Central memory CD8-positive, alpha-beta T cell (primary cell): ENCODE results near the gene CLK1.

Experiments
- ATAC-seq: fragments of 150-1000 bp; cut with Tn5 transposase; replicated peaks from 2 replicates; pipeline ENCODE4 v1.10.0; 2022; ENCODE audit warnings: mild to moderate bottlenecking, moderate FRiP score, moderate number of reproducible peaks; ENCODE audit not compliant: poor library complexity, severe bottlenecking; ENCODE audit errors: extremely low read depth
- DNase-seq, 2 donors: peaks; one replicate each; pipeline ENCODE4 v3.0.0; 2021; ENCODE audit warnings: low spot score in 2 of 2
- H3K27ac Mint-ChIP-seq: one replicate; pipeline ENCODE4 v1.8.0; 2022; ENCODE audit warnings: low read depth, mild to moderate bottlenecking, moderate library complexity, mixed read lengths
- H3K27me3 Mint-ChIP-seq: one replicate; pipeline ENCODE4 v1.8.0; 2022; ENCODE audit warnings: mixed read lengths
- H3K36me3 Mint-ChIP-seq: one replicate; pipeline ENCODE4 v1.8.0; 2022; ENCODE audit warnings: mild to moderate bottlenecking, moderate library complexity, mixed read lengths; ENCODE audit not compliant: insufficient read depth
- H3K4me1 Mint-ChIP-seq: one replicate; pipeline ENCODE4 v1.8.0; 2022; ENCODE audit warnings: mixed read lengths
- H3K4me3 Mint-ChIP-seq: one replicate; pipeline ENCODE4 v1.8.0; 2022; ENCODE audit warnings: mild to moderate bottlenecking, moderate library complexity, mixed read lengths
- H3K9me3 Mint-ChIP-seq: one replicate; pipeline ENCODE4 v1.8.0; 2022; ENCODE audit warnings: mixed read lengths

The CLK1 gene

DNA sequence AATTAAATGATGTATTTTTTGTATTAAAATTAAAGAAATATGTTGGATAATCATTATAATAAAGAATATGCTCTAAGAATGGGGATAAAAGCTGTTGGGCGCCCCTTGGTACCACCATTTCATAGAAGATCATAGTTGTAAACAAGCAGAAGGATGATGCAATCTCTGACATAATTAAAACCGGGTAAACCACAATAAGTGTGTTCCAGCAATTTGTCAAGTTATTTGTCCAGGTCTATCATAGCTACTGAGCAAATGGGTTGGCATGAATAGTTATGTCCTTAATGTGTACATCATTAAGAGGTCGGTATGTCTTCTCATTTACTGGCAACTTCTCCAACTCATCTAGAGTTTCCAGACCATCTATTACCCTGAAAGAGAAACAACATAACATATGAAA, 6.7 kb upstream of the CLK1 start:
- peaks cover 40% of the 10 kb centered on the region for H3K36me3 Mint-ChIP-seq

GRCh38 chr2:200869014-200869413, 4.6 kb upstream of the CLK1 start:
- DNase-seq (no peak), ATAC-seq (no peak)
- Mint-ChIP-seq H3K4me3 (no peak overlapping the region), H3K36me3 (peaks cover 35% of the 10 kb centered on the region), H3K27ac (peak overlapping the region; percentile 12), H3K27me3 (no peaks in the 10 kb centered on the region), H3K4me1 (peaks cover 23% of the 10 kb centered on the region), H3K9me3 (no peaks in the 10 kb centered on the region)

More for the DNA sequence above, 6.7 kb upstream of the CLK1 start:
- Mint-ChIP-seq H3K27ac (no peak overlapping the region), H3K9me3 (no peaks in the 10 kb centered on the region), H3K27me3 (no peaks in the 10 kb centered on the region), H3K4me1 (peaks cover 10% of the 10 kb centered on the region), H3K4me3 (no peak overlapping the region)
- DNase-seq = no peak
- ATAC-seq = no peak

DNA sequence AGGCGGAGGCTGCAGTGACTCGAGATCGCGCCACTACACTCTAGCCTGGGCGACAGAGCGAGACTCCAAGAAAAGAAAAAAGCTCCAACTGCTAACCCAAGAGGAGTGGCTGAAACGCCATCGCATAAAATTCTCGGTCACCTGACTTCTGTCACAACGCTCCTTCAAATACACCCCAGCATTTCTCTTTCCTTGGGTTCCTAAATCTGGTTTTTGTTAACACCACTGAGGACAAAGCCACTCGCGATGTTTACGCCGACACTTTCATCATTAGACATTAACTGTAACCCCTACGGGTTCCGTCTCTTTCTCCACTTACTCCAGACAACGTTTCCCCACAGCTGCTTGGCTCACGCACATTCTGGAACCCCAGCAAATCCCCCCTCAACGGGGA, 679 bp downstream of the CLK1 start:
- ATAC-seq (no peak), DNase-seq (no peak)
- peak overlapping the region; percentile 100 for H3K27ac Mint-ChIP-seq
- H3K36me3 Mint-ChIP-seq = peaks cover 62% of the 10 kb centered on the region
- no peaks in the 10 kb centered on the region for H3K9me3 Mint-ChIP-seq
- H3K27me3 Mint-ChIP-seq = no peaks in the 10 kb centered on the region
- peak overlapping the region; percentile 89 for H3K4me3 Mint-ChIP-seq
- H3K4me1 Mint-ChIP-seq = peaks cover 55% of the 10 kb centered on the region

- Mint-ChIP-seq H3K4me1 (peaks cover 63% of the 10 kb centered on the region), H3K4me3 (peak overlapping the region; percentile 89), H3K27me3 (no peaks in the 10 kb centered on the region), H3K27ac (peak overlapping the region; percentile 100), H3K9me3 (no peaks in the 10 kb centered on the region), H3K36me3 (peaks cover 74% of the 10 kb centered on the region)
- ATAC-seq = peak; percentile 55
- peak; percentile 29 to 69 for DNase-seq
Measured at GRCh38 chr2:200862532-200863000, 1.9 kb downstream of the CLK1 start.

DNA sequence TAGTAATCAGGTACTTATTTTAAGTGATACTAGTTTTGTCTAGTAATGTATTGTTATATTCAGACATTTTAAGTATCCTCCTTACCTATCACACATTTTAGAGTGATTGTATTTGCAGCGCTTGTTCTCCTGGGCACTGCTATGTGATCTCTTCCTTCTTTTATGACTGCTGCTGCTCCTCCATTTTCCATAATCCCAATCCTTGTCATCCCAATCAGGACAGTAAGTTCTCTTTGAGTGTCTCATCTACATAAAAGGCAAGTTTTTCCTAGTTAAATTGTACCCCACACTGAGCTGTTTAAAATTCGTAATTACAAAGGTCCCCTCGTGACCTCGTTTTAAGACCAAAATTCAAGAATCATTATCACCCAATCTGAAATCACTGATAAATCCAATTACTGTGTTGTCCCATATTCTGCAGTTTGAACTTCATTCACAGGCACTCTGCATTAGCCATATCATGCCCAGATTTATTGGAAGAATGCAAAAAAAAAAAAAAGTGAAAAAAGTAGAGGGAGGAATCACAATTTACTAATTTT, 2.8 kb downstream of the CLK1 start:
- Mint-ChIP-seq H3K4me1 (peaks cover 72% of the 10 kb centered on the region), H3K36me3 (peaks cover 83% of the 10 kb centered on the region), H3K9me3 (no peaks in the 10 kb centered on the region), H3K4me3 (peak overlapping the region; percentile 89), H3K27ac (peak overlapping the region; percentile 100), H3K27me3 (no peaks in the 10 kb centered on the region)
- DNase-seq = no peak
- no peak for ATAC-seq

DNA sequence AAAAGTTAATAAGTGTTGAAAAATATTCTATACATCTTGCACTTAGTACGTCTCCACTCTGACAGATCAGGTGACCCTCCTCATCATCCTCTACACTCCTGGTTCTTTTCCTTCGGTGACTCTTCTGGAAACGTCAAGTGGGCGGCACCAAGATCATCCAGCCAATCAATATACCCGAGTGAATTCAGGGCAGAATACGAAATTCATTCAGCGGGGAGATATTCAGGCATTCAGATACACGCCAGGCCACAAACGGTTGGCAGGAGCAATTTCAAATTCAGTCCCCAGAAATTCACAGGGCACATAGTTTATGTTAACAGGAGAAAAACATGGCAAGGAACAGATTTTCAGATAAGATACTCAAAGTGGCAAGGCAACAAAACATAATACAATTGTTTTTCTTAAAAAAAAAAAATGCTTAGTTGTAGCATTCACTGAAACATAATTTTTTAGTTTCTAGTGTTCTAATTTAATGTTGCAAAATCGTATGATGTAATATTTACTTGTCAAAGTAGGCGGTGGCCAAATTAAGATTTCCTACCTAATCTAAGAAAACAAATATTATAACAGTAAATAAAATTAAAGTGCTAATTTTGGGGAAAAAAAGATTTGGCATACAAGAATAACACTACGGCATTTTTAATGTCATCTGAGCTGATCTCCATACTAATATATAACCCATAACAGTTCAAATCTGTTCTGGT, 4.2 kb downstream of the CLK1 start:
- peak overlapping the region; percentile 89 for H3K4me3 Mint-ChIP-seq
- peaks cover 76% of the 10 kb centered on the region for H3K4me1 Mint-ChIP-seq
- no peak for DNase-seq
- H3K27ac Mint-ChIP-seq = peak overlapping the region; percentile 88
- peaks cover 93% of the 10 kb centered on the region for H3K36me3 Mint-ChIP-seq
- ATAC-seq = no peak
- H3K27me3 Mint-ChIP-seq = no peaks in the 10 kb centered on the region
- no peaks in the 10 kb centered on the region for H3K9me3 Mint-ChIP-seq

- no peak for ATAC-seq
- H3K27me3 Mint-ChIP-seq = no peaks in the 10 kb centered on the region
- H3K4me1 Mint-ChIP-seq = peaks cover 55% of the 10 kb centered on the region
- no peak overlapping the region for H3K4me3 Mint-ChIP-seq
- DNase-seq = no peak
- H3K27ac Mint-ChIP-seq = peak overlapping the region; percentile 87
- no peaks in the 10 kb centered on the region for H3K9me3 Mint-ChIP-seq
- peaks cover 95% of the 10 kb centered on the region for H3K36me3 Mint-ChIP-seq
Measured at GRCh38 chr2:200856806-200857205, 7.7 kb downstream of the CLK1 start.

- peaks cover 30% of the 10 kb centered on the region for H3K4me1 Mint-ChIP-seq
- no peak overlapping the region for H3K4me3 Mint-ChIP-seq
- no peaks in the 10 kb centered on the region for H3K27me3 Mint-ChIP-seq
- ATAC-seq (no peak), DNase-seq (no peak)
- H3K36me3 Mint-ChIP-seq = peaks cover 75% of the 10 kb centered on the region
- H3K9me3 Mint-ChIP-seq = no peaks in the 10 kb centered on the region
- peak overlapping the region; percentile 64 for H3K27ac Mint-ChIP-seq
Measured at GRCh38 chr2:200852605-200853004, 11.9 kb downstream of the CLK1 start.

- Mint-ChIP-seq H3K4me1 (peaks cover 20% of the 10 kb centered on the region), H3K9me3 (no peaks in the 10 kb centered on the region), H3K4me3 (no peak overlapping the region), H3K27me3 (no peaks in the 10 kb centered on the region), H3K27ac (peak overlapping the region; percentile 64), H3K36me3 (peaks cover 65% of the 10 kb centered on the region)
- DNase-seq (no peak), ATAC-seq (no peak)
Measured at GRCh38 chr2:200851398-200852248, 12.8 kb downstream of the CLK1 start.

DNA sequence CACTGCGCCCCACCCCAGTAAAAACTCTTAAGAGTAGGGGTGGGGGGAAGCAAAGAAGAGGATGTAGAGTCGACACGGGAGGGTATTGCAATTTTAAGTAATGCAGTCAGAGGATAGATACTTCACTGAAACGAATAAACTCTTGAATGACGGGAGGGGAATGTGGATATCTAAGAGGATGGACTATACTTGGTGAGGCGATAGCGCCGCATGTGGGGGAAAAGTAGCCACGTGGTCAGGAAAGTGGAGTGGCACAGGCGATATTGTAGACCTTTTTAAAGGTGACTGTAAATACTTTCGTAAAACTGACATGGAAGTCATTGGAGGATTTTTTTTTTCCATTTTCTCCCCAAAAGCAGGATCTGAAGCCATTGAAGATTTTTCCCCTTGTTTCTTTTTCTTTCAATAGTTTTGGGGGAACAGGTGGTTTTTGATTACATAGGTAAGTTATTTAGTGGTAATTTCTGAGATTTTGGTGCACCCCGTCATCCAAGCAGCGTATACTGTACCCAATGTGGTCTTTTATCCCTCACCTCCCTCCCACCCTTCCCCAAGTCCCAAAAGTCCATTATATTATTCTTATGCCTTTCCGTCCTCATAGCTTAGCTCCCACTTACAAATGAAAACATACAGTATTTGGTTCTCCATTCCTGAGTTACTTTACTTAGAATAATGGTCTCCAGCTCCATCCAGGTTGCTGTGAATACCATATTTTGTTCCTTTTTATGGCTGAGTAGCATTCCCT, 13.8 kb downstream of the CLK1 start:
- H3K36me3 Mint-ChIP-seq = peaks cover 59% of the 10 kb centered on the region
- H3K27ac Mint-ChIP-seq = peak overlapping the region; percentile 64
- DNase-seq (no peak), ATAC-seq (no peak)
- H3K4me3 Mint-ChIP-seq = no peak overlapping the region
- no peaks in the 10 kb centered on the region for H3K9me3 Mint-ChIP-seq
- peaks cover 15% of the 10 kb centered on the region for H3K4me1 Mint-ChIP-seq
- no peaks in the 10 kb centered on the region for H3K27me3 Mint-ChIP-seq

DNA sequence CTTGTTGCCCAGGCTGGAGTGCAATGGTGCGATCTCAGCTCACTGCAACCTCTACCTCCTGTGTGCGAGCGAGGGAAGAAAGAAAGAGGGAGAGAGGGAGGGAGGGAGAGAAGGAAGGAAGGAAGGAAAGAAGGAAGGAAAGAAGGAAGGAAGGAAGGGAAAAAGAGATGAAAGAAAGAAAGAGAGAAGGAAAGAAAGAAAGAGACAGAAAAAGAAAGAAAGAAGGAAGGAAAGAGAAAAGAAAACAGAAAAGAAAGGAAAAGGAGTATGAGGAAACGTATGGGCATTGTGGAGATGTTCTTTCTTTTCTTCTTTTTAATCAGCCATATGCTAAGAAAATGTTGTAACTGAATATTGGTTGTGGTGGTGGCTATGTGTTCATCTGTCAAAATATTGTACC, 16.5 kb downstream of the CLK1 start:
- H3K36me3 Mint-ChIP-seq = peaks cover 31% of the 10 kb centered on the region
- no peaks in the 10 kb centered on the region for H3K9me3 Mint-ChIP-seq
- H3K27ac Mint-ChIP-seq = peak overlapping the region; percentile 53
- no peaks in the 10 kb centered on the region for H3K27me3 Mint-ChIP-seq
- no peak for ATAC-seq
- H3K4me1 Mint-ChIP-seq = peaks cover 15% of the 10 kb centered on the region
- DNase-seq = no peak
- no peak overlapping the region for H3K4me3 Mint-ChIP-seq

GRCh38 chr2:200847269-200847668, 17.2 kb downstream of the CLK1 start:
- Mint-ChIP-seq H3K36me3 (peaks cover 25% of the 10 kb centered on the region), H3K27ac (no peak overlapping the region), H3K27me3 (no peaks in the 10 kb centered on the region), H3K4me1 (peaks cover 11% of the 10 kb centered on the region), H3K9me3 (no peaks in the 10 kb centered on the region), H3K4me3 (no peak overlapping the region)
- DNase-seq (no peak), ATAC-seq (no peak)
